HepG2 (cell line): Measurements from ENCODE around the gene NF2.

Source experiments
- BRD4 ChIP-seq: sonication (generic); formaldehyde crosslinking; IDR thresholded peaks from 2 replicates; pipeline ENCODE4 v1.4.0; 2020; ENCODE audit warnings: missing genetic modification reagents
- FOXP1 ChIP-seq, 2 experiments: fragments of 450-650 bp in 1 of 2; IDR thresholded peaks; 2 replicates each; pipeline ENCODE4 v1.6.1; 2017 to 2018; ENCODE audit warnings: antibody characterized with exemption in 1 of 2
- HCFC1 ChIP-seq: fragments of 150-350 bp; IDR thresholded peaks from 2 replicates; pipeline ENCODE4 v1.6.1; 2014; ENCODE audit warnings: low read depth, low read length
- KAT8 ChIP-seq: IDR thresholded peaks from 2 replicates; pipeline ENCODE4 v1.6.1; 2016; ENCODE audit warnings: missing genetic modification reagents, missing compliant biosample characterization
- NFYB ChIP-seq: sonication (generic); formaldehyde crosslinking; IDR thresholded peaks from 2 replicates; pipeline ENCODE4 v1.4.0; 2020; ENCODE audit warnings: missing genetic modification reagents
- ZFY ChIP-seq: sonication (generic); formaldehyde crosslinking; IDR thresholded peaks from 2 replicates; pipeline ENCODE4 v1.4.0; 2020; ENCODE audit warnings: missing genetic modification reagents
- ZNF660 ChIP-seq: sonication (generic); formaldehyde crosslinking; IDR thresholded peaks from 2 replicates; pipeline ENCODE4 v1.5.1; 2020; ENCODE audit warnings: mild to moderate bottlenecking, low read depth, missing genetic modification reagents, borderline replicate concordance
- TF ChIP-seq, protein P1 (sequence below): sonication (generic); formaldehyde crosslinking; IDR thresholded peaks from 2 replicates; pipeline ENCODE4 v1.5.0; 2020; ENCODE audit warnings: mild to moderate bottlenecking, missing genetic modification reagents
- TF ChIP-seq, protein P2 (sequence below): sonication (generic); formaldehyde crosslinking; IDR thresholded peaks from 2 replicates; pipeline ENCODE4 v1.4.0; 2020; ENCODE audit warnings: low read depth, mild to moderate bottlenecking, missing genetic modification reagents
- TF ChIP-seq, protein P3 (sequence below): sonication (generic); formaldehyde crosslinking; IDR thresholded peaks from 2 replicates; pipeline ENCODE4 v1.5.0; 2020; ENCODE audit warnings: mild to moderate bottlenecking, missing genetic modification reagents, moderate library complexity

- no peak for TF ChIP-seq ZFY
- TF ChIP-seq NFYB, result no peak
- no peak for TF ChIP-seq FOXP1 (IDR thresholded peaks at IDR 0.05)
- TF ChIP-seq FOXP1 (CRISPR knock-in tag; IDR thresholded peaks at IDR 0.05), result no peak
- no peak for TF ChIP-seq HCFC1
- TF ChIP-seq, protein P1, sequence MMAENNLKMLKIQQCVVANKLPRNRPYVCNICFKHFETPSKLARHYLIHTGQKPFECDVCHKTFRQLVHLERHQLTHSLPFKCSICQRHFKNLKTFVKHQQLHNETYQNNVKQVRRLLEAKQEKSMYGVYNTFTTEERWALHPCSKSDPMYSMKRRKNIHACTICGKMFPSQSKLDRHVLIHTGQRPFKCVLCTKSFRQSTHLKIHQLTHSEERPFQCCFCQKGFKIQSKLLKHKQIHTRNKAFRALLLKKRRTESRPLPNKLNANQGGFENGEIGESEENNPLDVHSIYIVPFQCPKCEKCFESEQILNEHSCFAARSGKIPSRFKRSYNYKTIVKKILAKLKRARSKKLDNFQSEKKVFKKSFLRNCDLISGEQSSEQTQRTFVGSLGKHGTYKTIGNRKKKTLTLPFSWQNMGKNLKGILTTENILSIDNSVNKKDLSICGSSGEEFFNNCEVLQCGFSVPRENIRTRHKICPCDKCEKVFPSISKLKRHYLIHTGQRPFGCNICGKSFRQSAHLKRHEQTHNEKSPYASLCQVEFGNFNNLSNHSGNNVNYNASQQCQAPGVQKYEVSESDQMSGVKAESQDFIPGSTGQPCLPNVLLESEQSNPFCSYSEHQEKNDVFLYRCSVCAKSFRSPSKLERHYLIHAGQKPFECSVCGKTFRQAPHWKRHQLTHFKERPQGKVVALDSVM (CRISPR knock-in tag), result no peak
- TF ChIP-seq ZNF660 (CRISPR knock-in tag), result no peak
- no peak for TF ChIP-seq KAT8 (CRISPR knock-in tag)
- no peak for TF ChIP-seq BRD4 (CRISPR knock-in tag)
- TF ChIP-seq, protein P2, sequence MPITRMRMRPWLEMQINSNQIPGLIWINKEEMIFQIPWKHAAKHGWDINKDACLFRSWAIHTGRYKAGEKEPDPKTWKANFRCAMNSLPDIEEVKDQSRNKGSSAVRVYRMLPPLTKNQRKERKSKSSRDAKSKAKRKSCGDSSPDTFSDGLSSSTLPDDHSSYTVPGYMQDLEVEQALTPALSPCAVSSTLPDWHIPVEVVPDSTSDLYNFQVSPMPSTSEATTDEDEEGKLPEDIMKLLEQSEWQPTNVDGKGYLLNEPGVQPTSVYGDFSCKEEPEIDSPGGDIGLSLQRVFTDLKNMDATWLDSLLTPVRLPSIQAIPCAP (CRISPR knock-in tag), result no peak
- TF ChIP-seq, protein P3, sequence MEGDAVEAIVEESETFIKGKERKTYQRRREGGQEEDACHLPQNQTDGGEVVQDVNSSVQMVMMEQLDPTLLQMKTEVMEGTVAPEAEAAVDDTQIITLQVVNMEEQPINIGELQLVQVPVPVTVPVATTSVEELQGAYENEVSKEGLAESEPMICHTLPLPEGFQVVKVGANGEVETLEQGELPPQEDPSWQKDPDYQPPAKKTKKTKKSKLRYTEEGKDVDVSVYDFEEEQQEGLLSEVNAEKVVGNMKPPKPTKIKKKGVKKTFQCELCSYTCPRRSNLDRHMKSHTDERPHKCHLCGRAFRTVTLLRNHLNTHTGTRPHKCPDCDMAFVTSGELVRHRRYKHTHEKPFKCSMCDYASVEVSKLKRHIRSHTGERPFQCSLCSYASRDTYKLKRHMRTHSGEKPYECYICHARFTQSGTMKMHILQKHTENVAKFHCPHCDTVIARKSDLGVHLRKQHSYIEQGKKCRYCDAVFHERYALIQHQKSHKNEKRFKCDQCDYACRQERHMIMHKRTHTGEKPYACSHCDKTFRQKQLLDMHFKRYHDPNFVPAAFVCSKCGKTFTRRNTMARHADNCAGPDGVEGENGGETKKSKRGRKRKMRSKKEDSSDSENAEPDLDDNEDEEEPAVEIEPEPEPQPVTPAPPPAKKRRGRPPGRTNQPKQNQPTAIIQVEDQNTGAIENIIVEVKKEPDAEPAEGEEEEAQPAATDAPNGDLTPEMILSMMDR (CRISPR knock-in tag), result no peak
Observed at GRCh38 chr22:29658176-29658575, 54.7 kb downstream of the NF2 start.
